Neuron (in vitro differentiated cells): ENCODE measurements around the gene TXLNG.

Experiments used
- H2AFZ ChIP-seq: one replicate; pipeline ENCODE4 v1.6.1; 2013; ENCODE audit warnings: low read depth, mild to moderate bottlenecking, inconsistent platforms, low read length, moderate library complexity
- H3K27me3 ChIP-seq: one replicate; pipeline ENCODE4 v1.6.1; 2013; ENCODE audit warnings: low read length; ENCODE audit not compliant: insufficient read depth
- H3K36me3 ChIP-seq: one replicate; pipeline ENCODE4 v1.6.1; 2013; ENCODE audit warnings: low read length; ENCODE audit not compliant: insufficient read depth
- H3K4me1 ChIP-seq: one replicate; pipeline ENCODE4 v1.6.1; 2013; ENCODE audit warnings: low read length; ENCODE audit not compliant: insufficient read depth
- H3K4me3 ChIP-seq: 2 replicates; pipeline ENCODE4 v1.5.1; 2013; ENCODE audit warnings: mild to moderate bottlenecking, low read length, moderate library complexity
- H3K9me3 ChIP-seq: one replicate; pipeline ENCODE4 v1.6.1; 2013; ENCODE audit warnings: low read length

The TXLNG gene

DNA sequence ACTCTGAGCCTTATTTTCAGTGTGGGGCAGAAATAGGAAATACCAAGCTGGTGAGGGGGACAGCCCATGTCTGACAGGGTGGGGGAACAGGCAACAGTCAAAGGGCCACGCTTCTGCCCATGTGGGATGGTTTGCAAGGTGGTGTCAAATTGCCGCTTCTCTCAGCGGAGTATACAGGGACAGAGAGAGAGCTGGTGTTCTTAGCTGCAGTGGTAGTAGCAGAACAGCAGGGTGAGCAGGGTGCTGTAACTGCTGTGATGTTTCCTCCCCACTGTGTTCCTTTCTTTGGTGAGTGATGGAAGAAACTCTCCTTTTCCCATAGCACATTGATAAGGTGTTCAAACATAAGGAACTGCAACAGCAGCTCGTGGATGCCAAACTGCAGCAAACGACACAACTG, 46.0 kb downstream of the TXLNG start:
- Histone ChIP-seq H3K4me1 (no peaks in the 10 kb centered on the region), H3K36me3 (peaks cover 57% of the 10 kb centered on the region), H3K4me3 (no peak overlapping the region), H3K9me3 (no peaks in the 10 kb centered on the region), H2AFZ (no peak overlapping the region), H3K27me3 (no peaks in the 10 kb centered on the region)

DNA sequence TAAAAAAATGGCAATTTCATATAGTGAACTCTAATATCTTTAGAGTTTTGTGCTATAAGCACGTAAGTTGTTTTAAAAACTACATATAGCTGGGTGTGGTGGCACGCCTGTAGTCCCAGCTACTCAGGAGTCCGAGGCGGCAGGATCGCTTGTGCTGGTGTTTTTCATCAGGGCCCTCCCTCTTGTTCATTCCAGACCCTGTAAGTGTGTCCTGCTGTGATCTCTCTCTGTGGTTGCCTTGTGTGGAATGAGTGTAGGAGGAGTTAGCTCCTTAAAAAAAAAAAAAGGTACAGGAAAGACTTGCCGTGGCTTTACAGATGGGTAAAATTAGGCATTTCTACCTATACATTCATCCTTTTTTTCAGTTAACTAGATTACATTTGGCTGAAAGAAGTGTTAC, 48.5 kb downstream of the TXLNG start:
- H3K4me3 ChIP-seq: no peak overlapping the region
- H3K4me1 ChIP-seq: no peaks in the 10 kb centered on the region
- H2AFZ ChIP-seq: no peak overlapping the region
- H3K27me3 ChIP-seq: no peaks in the 10 kb centered on the region
- peaks cover 62% of the 10 kb centered on the region for H3K36me3 ChIP-seq
- H3K9me3 ChIP-seq: peaks cover 4% of the 10 kb centered on the region

DNA sequence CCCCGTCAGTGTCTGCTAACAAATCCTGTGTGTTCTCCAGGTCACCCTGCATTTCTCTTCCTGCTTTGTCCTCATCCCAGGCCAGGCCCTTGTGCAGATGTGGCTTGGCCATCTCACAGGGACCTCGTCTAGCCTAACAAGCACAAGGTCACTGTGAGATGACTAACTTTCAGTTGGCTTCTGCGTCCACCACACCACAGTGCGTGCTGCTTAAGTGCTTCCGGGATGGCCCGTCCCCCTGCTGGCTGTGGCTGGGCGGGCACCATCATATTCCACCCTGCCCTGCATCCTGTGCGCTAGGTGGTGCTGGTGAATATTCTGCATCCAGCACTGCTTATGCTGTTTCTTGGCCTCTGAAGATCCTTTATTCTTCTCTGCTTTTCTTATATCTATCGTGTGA, 50.1 kb downstream of the TXLNG start:
- Histone ChIP-seq H3K27me3 (no peaks in the 10 kb centered on the region), H3K4me1 (no peaks in the 10 kb centered on the region), H3K4me3 (no peak overlapping the region), H3K36me3 (peaks cover 61% of the 10 kb centered on the region), H3K9me3 (peaks cover 4% of the 10 kb centered on the region), H2AFZ (no peak overlapping the region)

DNA sequence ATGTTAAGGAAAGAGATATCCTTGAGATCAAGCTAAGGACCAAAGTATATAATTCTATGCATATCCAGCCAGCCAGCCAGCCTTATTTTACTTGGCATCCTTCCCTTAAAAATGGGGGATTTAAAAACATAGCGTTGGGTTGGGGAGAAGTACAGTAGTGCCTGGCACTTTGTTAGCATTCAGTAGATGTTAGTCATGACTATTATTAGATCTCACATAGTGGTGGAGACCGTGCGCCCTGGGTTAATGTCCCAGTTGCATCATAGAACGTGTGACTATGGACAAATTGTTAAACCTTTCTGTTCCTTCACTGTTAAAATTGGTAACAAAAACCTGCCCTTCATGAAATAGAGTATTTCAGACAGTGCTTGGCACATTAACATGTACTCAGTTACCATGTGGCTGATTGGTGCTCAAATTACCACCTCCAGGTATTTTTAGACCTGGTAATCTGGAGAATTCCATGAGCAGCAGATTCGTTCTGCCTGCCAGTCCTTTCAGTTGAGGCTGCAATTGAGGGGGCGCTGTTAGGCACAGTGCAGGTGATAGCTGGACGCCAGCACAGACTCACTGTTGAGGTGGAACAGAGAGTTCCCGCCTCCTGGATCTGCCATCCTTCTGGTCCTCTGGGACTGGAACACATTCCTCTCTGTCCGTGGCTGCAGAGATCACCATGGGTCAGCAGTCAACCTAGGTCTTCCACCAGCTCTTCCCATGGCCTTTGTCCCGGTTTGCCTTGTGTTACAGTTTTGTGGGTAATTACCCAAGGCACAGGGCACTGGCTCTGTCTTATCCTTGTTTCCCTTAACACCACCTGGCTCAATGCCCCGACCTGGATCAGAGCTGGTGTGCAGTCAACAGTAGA, 52.2 kb downstream of the TXLNG start:
- no peak overlapping the region for H3K4me3 ChIP-seq
- H2AFZ ChIP-seq: no peak overlapping the region
- peaks cover 4% of the 10 kb centered on the region for H3K9me3 ChIP-seq
- H3K4me1 ChIP-seq: no peaks in the 10 kb centered on the region
- no peaks in the 10 kb centered on the region for H3K27me3 ChIP-seq
- peaks cover 69% of the 10 kb centered on the region for H3K36me3 ChIP-seq

DNA sequence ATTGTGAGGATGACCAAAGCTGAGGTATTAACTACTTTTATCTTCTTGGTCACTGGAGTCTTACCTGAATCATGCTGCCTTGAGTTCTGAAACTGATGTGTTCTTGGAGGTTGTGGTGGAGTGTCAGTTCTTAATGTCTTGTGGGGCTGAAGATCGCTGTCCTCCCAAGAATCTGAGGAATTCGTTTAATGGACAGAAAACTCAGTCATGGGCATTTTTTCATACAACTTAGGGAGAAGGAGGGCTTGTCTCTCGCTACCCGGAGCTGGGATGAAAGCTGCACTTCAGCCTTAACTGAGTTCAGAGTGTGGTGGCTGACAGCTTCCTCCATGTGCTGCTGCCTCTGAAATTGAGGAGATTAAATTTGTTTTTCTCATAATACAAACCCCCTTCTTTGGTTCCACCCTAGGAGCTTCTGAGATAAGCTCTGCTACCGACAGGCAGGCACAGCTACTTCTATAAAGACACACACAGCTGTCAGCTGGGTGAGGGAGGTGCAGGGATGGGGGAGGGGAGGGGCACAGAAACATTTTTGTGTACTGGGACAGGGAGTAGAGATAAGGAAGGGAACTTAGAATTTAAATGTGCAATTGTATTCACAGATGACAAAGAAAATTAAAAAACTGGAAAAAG, 53.1 kb downstream of the TXLNG start:
- Histone ChIP-seq H3K27me3 (no peaks in the 10 kb centered on the region), H3K4me1 (no peaks in the 10 kb centered on the region), H2AFZ (no peak overlapping the region), H3K36me3 (peaks cover 70% of the 10 kb centered on the region), H3K9me3 (peaks cover 4% of the 10 kb centered on the region), H3K4me3 (no peak overlapping the region)

DNA sequence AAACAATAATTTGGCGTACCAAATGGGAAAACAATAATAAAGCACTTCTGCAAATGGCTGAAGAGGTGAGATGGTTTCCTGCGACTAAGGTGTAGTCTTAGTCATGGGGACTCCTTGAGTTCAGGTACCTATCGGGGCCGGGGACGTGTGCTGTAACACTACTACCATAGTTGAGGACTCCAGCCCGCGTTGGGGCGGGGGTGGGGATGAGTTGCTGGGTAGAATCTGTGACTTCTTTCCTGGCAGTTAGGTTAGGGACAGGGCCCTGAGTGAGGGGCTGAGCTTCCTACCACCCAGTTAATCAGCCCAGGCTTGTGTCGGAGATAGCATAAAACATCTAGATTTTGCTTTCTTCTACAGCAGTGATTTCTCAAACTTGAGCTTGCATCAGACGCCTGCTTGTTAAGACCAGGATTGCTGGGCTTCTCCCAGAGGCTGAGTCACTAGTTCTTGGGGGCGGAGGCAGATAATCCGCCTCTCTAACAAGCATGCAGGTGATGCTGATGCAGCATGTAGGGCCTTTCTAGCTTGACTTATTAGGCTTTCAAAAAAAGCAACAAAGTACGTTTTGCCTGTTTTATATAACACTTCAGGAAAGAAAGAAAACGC, 53.7 kb downstream of the TXLNG start:
- Histone ChIP-seq H3K36me3 (peaks cover 69% of the 10 kb centered on the region), H3K4me1 (no peaks in the 10 kb centered on the region), H3K4me3 (no peak overlapping the region)

DNA sequence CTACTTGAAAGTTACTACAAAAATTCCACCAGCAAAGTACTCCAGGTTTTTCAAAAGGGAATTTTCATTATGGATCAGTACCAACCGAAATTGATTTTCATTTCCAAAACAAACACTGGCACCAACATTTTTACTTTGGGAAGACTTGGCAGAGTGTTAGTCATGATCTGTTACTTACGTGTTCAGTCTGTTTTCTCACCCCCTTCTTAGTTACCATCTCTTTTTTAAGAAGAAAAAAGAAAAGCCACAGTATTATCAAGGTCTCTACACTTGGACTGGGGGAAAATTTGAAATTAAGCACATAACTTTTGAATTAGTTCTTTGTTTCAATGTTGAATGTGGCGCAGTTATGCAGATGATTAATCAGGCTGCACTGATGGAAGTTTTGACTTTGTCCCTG, 56.4 kb downstream of the TXLNG start:
- no peak overlapping the region for H3K4me3 ChIP-seq
- H3K4me1 ChIP-seq: no peaks in the 10 kb centered on the region
- H2AFZ ChIP-seq: no peak overlapping the region
- peaks cover 72% of the 10 kb centered on the region for H3K36me3 ChIP-seq
- no peaks in the 10 kb centered on the region for H3K27me3 ChIP-seq
- H3K9me3 ChIP-seq: peaks cover 4% of the 10 kb centered on the region

More for the DNA sequence above, 53.7 kb downstream of the TXLNG start:
- Histone ChIP-seq H2AFZ (no peak overlapping the region), H3K27me3 (no peaks in the 10 kb centered on the region), H3K9me3 (peaks cover 4% of the 10 kb centered on the region)

DNA sequence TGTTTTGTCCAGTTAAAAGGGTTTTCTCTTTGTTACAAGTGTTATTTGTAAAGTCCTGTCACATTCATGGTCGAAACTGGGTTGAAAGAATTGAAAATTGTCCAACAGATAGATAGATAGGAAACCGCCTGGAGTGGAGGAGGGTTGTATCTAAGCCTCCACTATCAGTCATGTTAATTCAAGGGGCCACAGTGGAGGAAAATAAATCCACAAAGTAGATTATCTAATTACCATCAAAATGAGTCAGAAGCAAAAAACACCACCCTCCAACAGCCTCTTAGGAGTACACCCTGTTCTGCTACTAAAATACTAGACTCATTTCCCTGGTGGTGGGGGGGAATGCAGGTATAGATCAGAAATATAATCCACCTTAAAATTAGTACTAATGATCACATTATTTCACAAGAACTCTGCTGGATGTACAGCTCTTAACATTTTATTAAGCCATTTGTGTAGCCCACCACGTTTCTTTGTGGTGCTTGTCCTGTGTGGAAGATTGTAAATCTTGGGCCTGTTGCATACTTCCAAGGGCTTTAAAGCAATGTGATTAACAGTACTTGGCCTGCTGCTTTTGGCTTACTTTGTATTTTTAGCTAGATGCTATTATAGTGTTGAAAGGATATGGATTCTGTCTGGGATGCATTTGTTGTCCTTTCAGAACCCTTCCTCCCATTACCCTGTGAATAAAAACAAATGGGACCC, 57.1 kb downstream of the TXLNG start:
- Histone ChIP-seq H3K36me3 (peaks cover 70% of the 10 kb centered on the region), H3K27me3 (no peaks in the 10 kb centered on the region), H3K4me1 (no peaks in the 10 kb centered on the region), H3K9me3 (peaks cover 4% of the 10 kb centered on the region), H2AFZ (no peak overlapping the region), H3K4me3 (no peak overlapping the region)

DNA sequence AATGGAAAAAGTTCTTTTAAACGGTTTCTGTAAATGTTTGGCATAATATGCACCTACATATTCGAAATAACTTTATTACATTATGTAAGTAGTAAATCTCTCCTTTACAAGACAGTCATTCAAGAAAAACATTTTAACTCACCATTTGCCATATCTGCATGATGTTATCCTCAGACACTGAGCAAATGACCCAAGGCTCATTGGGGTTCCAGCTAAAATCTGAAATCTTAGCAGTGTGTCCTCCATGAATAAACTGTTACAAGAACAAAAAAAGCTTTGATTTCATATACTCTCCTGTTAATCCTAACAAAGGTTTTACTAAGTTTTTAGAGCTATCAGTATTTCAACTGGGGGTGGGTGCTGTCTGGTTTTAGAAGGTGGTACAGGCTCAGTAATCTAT, 59.4 kb downstream of the TXLNG start:
- Histone ChIP-seq H3K36me3 (peaks cover 73% of the 10 kb centered on the region), H3K27me3 (no peaks in the 10 kb centered on the region), H3K9me3 (no peaks in the 10 kb centered on the region), H3K4me1 (no peaks in the 10 kb centered on the region), H3K4me3 (no peak overlapping the region), H2AFZ (no peak overlapping the region)

DNA sequence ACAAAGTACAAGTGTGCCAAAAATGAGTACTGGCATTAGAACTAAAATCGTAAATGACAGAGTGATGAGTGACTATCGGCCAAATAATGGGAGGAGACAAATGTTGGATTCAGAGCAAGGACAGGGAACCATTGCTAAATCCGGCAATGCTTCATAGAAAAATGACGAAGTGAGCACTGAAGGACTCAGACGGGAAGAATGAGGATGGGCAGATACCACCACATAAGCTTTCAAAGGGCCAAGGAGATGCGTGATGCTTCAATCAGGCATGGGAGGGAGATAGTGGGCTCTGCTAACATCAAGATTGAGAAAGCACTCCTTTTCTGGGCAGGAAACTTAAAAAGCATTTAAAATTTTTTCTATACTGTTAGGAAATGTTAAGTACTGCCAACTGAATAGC, 62.3 kb downstream of the TXLNG start:
- no peak overlapping the region for H2AFZ ChIP-seq
- H3K27me3 ChIP-seq: no peaks in the 10 kb centered on the region
- no peaks in the 10 kb centered on the region for H3K9me3 ChIP-seq
- H3K4me1 ChIP-seq: peaks cover 3% of the 10 kb centered on the region
- H3K4me3 ChIP-seq: no peak overlapping the region
- H3K36me3 ChIP-seq: peaks cover 56% of the 10 kb centered on the region

DNA sequence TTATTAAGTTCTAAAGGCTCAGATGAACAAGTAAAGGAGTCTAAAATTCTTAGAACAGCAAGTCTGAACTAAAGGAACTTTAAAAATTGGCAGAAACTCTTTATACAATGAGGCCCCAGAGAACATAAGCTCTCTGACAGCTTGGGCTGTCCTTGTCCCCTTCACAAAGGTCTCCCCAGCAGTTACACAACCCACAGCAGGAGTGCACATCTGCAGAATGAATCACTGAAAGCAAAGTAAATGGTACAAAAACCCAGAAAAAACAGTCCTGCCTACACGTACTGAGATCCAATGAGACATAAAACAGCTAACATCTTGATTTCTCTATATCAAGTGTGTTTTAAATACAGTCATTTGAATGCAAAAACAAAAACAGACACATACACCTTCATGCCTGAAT, 65.2 kb downstream of the TXLNG start:
- Histone ChIP-seq H3K36me3 (peaks cover 50% of the 10 kb centered on the region), H3K27me3 (no peaks in the 10 kb centered on the region), H3K4me3 (no peak overlapping the region), H3K9me3 (no peaks in the 10 kb centered on the region), H2AFZ (no peak overlapping the region), H3K4me1 (peaks cover 3% of the 10 kb centered on the region)

DNA sequence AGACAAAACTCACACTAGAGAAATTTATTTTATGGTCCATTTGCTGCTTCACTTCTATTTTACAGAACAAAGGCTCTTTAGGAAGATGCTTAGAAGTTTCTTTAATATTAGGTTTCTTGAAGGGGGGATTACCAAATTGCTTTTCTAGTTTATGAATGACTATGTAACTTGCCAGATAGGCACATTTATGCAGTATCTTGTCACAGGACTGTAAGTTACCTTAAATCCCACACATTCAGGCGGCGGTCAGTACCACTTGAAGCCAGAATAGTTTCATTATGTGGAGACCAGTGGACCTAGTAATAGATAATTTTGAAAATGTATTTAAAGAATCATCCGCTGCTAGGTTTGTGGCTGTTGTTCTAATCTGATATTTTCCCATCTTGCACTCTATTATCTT, 65.6 kb downstream of the TXLNG start:
- Histone ChIP-seq H3K36me3 (peaks cover 50% of the 10 kb centered on the region), H2AFZ (no peak overlapping the region), H3K27me3 (no peaks in the 10 kb centered on the region), H3K4me1 (peaks cover 3% of the 10 kb centered on the region), H3K4me3 (no peak overlapping the region), H3K9me3 (peaks cover 2% of the 10 kb centered on the region)

DNA sequence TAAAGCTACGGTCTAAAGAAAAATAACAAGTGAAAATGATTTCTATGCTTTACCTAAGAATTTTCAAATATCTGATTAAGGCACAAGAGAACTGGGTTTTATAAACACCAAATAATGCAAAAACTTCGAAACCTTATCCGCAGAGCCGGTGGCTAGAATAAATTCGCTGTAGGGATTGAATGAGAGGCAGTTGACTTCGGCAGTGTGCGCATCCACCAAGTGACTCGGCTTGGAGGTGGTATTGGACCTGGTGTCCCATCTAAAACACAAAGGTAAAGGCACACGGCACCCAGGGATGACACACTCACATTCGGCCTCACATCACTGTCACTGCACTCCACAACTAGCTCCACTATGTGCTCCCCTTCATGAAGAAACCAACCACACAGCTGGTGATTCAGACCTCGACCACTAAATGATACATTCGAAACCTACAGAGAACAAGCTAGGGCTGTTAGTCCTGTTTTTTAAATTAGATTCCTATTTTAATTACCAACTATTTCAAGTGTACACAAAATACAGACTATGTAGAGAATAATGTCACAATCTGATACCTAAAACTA, 66.4 kb downstream of the TXLNG start:
- Histone ChIP-seq H3K4me3 (no peak overlapping the region), H3K36me3 (peaks cover 57% of the 10 kb centered on the region), H2AFZ (no peak overlapping the region), H3K9me3 (peaks cover 10% of the 10 kb centered on the region), H3K4me1 (peaks cover 3% of the 10 kb centered on the region), H3K27me3 (no peaks in the 10 kb centered on the region)
